ENCODE measurements around the gene CPAMD8.

DNA sequence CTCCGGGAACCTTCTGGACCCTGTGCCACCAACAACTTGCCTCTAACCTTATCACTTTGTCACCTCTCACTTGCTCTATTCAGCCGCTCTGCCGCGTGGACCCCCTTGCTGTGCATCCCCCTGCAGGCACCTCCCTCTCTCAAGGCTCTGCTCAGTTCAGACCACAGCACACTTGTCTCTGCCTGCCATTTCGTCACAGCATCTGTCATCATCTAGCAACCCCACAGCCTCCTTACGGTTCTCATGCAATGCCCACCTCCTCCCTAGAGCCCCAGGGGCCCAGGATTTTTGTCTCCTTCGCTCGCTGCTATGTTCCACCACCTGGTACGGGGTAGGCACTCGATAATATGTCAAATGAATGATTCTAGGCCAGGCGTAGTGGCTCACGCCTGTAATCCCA, 43.8 kb upstream of the CPAMD8 start:
- TF ChIP-seq, protein P1, sequence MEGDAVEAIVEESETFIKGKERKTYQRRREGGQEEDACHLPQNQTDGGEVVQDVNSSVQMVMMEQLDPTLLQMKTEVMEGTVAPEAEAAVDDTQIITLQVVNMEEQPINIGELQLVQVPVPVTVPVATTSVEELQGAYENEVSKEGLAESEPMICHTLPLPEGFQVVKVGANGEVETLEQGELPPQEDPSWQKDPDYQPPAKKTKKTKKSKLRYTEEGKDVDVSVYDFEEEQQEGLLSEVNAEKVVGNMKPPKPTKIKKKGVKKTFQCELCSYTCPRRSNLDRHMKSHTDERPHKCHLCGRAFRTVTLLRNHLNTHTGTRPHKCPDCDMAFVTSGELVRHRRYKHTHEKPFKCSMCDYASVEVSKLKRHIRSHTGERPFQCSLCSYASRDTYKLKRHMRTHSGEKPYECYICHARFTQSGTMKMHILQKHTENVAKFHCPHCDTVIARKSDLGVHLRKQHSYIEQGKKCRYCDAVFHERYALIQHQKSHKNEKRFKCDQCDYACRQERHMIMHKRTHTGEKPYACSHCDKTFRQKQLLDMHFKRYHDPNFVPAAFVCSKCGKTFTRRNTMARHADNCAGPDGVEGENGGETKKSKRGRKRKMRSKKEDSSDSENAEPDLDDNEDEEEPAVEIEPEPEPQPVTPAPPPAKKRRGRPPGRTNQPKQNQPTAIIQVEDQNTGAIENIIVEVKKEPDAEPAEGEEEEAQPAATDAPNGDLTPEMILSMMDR (IDR thresholded peaks at IDR 0.05; ENCODE audit: extremely low read depth in 1 of 2, insufficient read depth in 1 of 2, low read depth in 1 of 2, low read length in 2 of 2): no peak
- no peak for TF ChIP-seq GATA2 (IDR thresholded peaks at IDR 0.05; ENCODE audit: insufficient read depth, insufficient read length, low read depth, low read length)
- no peak for TF ChIP-seq POLR2A (IDR thresholded peaks at IDR 0.05; ENCODE audit: low read depth, low read length)
- TF ChIP-seq, protein P2, sequence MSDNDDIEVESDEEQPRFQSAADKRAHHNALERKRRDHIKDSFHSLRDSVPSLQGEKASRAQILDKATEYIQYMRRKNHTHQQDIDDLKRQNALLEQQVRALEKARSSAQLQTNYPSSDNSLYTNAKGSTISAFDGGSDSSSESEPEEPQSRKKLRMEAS (IDR thresholded peaks at IDR 0.05; ENCODE audit: insufficient read depth, insufficient read length): no peak
- TF ChIP-seq JUN (IDR thresholded peaks at IDR 0.05; ENCODE audit: borderline replicate concordance, insufficient read depth, insufficient read length, low read depth): no peak
- no peak for TF ChIP-seq POLR2AphosphoS5 (IDR thresholded peaks at IDR 0.05; ENCODE audit: insufficient read depth, low read depth, low read length)

Data from endothelial cell of umbilical vein (primary cell).